WTC11 (cell line): ENCODE measurements around the gene FZD10.

Source experiments
- ATF2 ChIP-seq: sonication (generic); formaldehyde crosslinking; IDR thresholded peaks from 2 replicates; pipeline ENCODE4 v1.8.1; 2022; ENCODE audit warnings: low read depth, missing genetic modification reagents, borderline replicate concordance
- CTCF ChIP-seq: fragments of 200-600 bp; IDR thresholded peaks from 2 replicates; pipeline ENCODE4 v1.8.0; 2022; ENCODE audit warnings: antibody characterized with exemption
- ESRRA ChIP-seq: sonication (generic); formaldehyde crosslinking; IDR thresholded peaks from 2 replicates; pipeline ENCODE4 v1.8.1; 2022; ENCODE audit warnings: mild to moderate bottlenecking, missing genetic modification reagents, borderline replicate concordance
- ETV6 ChIP-seq: sonication (generic); formaldehyde crosslinking; IDR thresholded peaks from 2 replicates; pipeline ENCODE4 v1.8.1; 2022; ENCODE audit warnings: mild to moderate bottlenecking, missing genetic modification reagents
- FOXP1 ChIP-seq: sonication (generic); formaldehyde crosslinking; IDR thresholded peaks from 2 replicates; pipeline ENCODE4 v1.8.0; 2022; ENCODE audit warnings: missing genetic modification reagents, mild to moderate bottlenecking, moderate library complexity, borderline replicate concordance
- KAT7 ChIP-seq: sonication (generic); formaldehyde crosslinking; IDR thresholded peaks from 2 replicates; pipeline ENCODE4 v1.8.1; 2023; ENCODE audit warnings: missing genetic modification reagents, mild to moderate bottlenecking, borderline replicate concordance
- NFYB ChIP-seq: sonication (generic); formaldehyde crosslinking; conservative IDR thresholded peaks from 2 replicates; pipeline ENCODE4 v1.8.0; 2022; ENCODE audit warnings: low read depth, missing genetic modification reagents
- OVOL2 ChIP-seq: fragments of 250-450 bp; sonication (Bioruptor Pico); IDR thresholded peaks from 2 replicates; pipeline ENCODE4 v1.9.0; 2021; ENCODE audit warnings: mild to moderate bottlenecking, borderline replicate concordance
- SMAD3 ChIP-seq: sonication (generic); formaldehyde crosslinking; IDR thresholded peaks from 2 replicates; pipeline ENCODE4 v1.8.0; 2022; ENCODE audit warnings: missing genetic modification reagents, mild to moderate bottlenecking, borderline replicate concordance
- SP1 ChIP-seq: sonication (generic); formaldehyde crosslinking; conservative IDR thresholded peaks from 2 replicates; pipeline ENCODE4 v1.8.1; 2022; ENCODE audit warnings: missing genetic modification reagents

- TF ChIP-seq ETV6 (CRISPR knock-in tag) (no peak), ESRRA (CRISPR knock-in tag) (no peak), SP1 (no peak), OVOL2 (no peak), FOXP1 (no peak), CTCF (no peak), SMAD3 (CRISPR knock-in tag) (no peak), NFYB (no peak), KAT7 (CRISPR knock-in tag) (no peak), ATF2 (no peak)
These were observed 31.9 kb downstream of the FZD10 start for GRCh38 chr12:130194154-130194553.
